T-helper 1 cell treated with Interleukin-12 subunit alpha and Interleukin-12 subunit beta and Interleukin-4 antibody, amounts not matched to agents 30 μg/mL and 1 μg/mL, for 36 hours (primary cell): ENCODE data around the gene CRB1.

Source experiments
- H3K27ac Mint-ChIP-seq: one replicate; pipeline ENCODE4 v1.8.0; 2021; ENCODE audit warnings: mild to moderate bottlenecking, mixed read lengths
- H3K27me3 Mint-ChIP-seq: one replicate; pipeline ENCODE4 v1.8.0; 2021; ENCODE audit warnings: low read depth, mixed read lengths
- H3K36me3 Mint-ChIP-seq: one replicate; pipeline ENCODE4 v1.8.0; 2021; ENCODE audit warnings: low read depth, mixed read lengths
- H3K4me1 Mint-ChIP-seq: one replicate; pipeline ENCODE4 v1.8.0; 2021; ENCODE audit warnings: low read depth, mixed read lengths
- H3K4me3 Mint-ChIP-seq: one replicate; pipeline ENCODE4 v1.8.0; 2021; ENCODE audit warnings: mild to moderate bottlenecking, moderate library complexity, mixed read lengths
- H3K9me3 Mint-ChIP-seq: one replicate; pipeline ENCODE4 v1.8.0; 2021; ENCODE audit warnings: mixed read lengths

The CRB1 gene

DNA sequence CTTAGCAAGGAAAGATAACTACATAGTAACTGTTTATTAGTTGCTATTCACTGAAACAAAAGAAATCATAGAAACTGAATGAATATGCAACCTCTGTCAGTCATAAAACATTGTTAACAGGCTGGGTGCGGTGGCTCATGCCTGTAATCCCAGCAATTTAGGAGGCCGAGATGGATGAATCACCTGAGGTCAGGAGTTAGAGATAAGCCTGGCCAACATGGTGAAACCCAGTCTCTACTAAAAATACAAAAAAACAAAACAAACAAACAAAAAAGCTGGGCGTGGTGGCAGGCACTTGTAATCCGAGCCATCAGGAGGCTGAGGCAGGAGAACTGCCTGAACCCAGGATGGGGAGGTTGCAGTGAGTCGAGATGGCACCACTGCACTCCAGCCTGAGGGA is 44.1 kb downstream of the CRB1 start:
- Mint-ChIP-seq H3K4me1 (no peaks in the 10 kb centered on the region), H3K4me3 (no peak overlapping the region), H3K9me3 (no peaks in the 10 kb centered on the region), H3K27ac (no peak overlapping the region), H3K36me3 (no peaks in the 10 kb centered on the region), H3K27me3 (no peaks in the 10 kb centered on the region)

DNA sequence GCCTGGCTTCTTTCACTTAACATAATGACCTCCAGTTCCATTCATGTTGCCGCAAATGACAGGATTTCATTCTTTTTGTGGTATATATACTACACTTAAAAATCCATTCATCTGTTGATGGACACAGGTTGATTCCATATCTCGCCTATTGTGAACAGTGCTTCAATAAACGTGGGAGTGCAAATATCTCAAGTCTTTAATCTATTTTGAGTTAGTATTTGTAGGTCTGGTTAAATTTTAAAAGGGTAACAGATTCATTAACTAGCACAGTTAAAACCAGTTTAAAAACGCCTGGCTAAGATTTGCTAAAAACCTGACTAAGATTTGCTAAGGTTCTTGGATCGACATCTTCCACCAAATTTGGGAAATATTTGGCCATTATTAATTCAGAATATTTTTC is 45.7 kb downstream of the CRB1 start:
- Mint-ChIP-seq H3K4me1 (no peaks in the 10 kb centered on the region), H3K4me3 (no peak overlapping the region)

DNA sequence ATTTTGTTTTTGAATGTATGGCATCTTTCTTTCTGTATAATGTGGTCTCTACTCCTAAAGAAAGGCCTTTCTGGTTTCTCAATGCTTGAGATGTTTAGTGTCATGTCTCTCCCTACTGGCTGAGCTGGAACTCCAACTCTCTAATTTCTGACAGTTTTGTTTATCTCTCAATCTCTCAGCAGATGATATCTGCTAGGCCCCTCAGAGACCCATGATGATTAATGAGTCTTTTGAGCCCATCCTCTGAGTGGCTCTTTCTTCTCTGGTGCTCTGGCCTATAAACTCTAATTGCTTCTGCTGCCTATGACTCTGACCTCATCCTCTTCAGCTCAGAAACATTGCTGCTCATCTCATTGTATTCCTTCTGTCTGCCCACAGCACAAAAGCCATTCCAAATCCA is 46.6 kb downstream of the CRB1 start:
- Mint-ChIP-seq H3K4me3 (no peak overlapping the region), H3K27ac (no peak overlapping the region), H3K27me3 (no peaks in the 10 kb centered on the region), H3K9me3 (no peaks in the 10 kb centered on the region), H3K36me3 (no peaks in the 10 kb centered on the region), H3K4me1 (no peaks in the 10 kb centered on the region)

More for the DNA sequence above, 45.7 kb downstream of the CRB1 start:
- no peaks in the 10 kb centered on the region for H3K27me3 Mint-ChIP-seq
- no peak overlapping the region for H3K27ac Mint-ChIP-seq
- no peaks in the 10 kb centered on the region for H3K36me3 Mint-ChIP-seq
- H3K9me3 Mint-ChIP-seq, result no peaks in the 10 kb centered on the region

DNA sequence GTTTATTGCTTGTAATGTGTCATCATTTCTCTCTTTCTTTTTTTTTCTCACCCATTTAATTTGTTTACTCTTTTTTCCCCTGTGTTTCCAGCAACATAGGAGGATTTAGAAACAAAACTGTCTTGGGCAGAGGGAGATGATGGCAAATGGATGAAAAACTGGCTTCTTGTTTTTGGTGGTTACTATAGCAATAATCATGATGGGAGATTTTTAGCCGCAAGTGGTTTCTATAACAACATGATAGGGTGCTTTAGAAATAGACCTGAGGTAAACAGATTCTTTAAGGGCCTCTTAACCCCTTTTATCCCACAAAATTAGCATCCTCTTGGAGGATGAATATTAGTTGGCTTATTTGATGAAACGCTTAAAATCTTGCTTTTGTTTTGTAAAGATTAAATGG is 51.6 kb downstream of the CRB1 start:
- Mint-ChIP-seq H3K9me3 (no peaks in the 10 kb centered on the region), H3K36me3 (no peaks in the 10 kb centered on the region), H3K4me3 (no peak overlapping the region), H3K27ac (no peak overlapping the region), H3K27me3 (no peaks in the 10 kb centered on the region), H3K4me1 (no peaks in the 10 kb centered on the region)

DNA sequence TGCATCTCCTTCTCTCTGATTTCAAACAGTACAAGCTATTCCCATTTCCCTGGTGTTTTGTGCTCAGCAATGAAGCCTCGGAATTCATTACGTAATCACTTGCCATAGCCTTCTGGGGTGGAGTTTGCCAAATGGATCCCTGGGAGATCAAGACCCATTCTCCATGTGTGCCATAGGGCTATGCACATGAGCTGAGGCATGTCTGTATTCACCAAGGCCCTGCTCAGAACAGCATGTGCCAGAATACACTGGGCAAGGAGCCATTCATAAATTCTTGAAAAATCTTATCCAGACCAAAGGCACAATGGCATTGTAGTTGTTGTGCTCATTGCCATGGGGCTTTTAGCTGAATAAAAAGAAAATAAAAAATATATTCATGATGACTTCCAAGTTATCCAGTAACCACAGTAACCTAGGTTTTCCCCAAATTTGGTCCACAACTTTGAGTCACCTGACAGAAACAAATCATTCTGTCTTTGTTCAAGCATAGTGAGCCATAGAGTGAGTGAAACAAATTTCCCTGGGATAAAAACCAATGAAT is 53.0 kb downstream of the CRB1 start:
- H3K27me3 Mint-ChIP-seq, result no peaks in the 10 kb centered on the region
- no peaks in the 10 kb centered on the region for H3K36me3 Mint-ChIP-seq
- no peaks in the 10 kb centered on the region for H3K9me3 Mint-ChIP-seq
- no peak overlapping the region for H3K27ac Mint-ChIP-seq
- H3K4me3 Mint-ChIP-seq, result no peak overlapping the region
- no peaks in the 10 kb centered on the region for H3K4me1 Mint-ChIP-seq

DNA sequence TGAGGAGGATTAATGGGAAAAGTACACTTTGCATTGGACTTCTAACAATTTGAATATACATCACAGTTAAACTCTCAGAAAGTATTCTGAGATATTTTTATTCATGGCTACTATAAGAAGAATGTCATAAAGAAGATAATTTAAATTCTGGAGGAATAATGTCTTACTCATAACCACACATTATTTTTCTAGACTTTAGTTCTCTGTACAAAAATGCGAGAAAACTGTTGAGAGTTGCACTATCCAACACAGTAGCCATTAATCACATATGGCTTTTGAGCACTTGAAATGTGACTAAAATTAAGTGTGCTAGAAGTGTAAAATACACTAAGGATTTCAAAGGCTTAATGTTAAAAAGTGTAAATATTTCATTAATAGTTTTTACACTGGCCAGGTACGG is 53.8 kb downstream of the CRB1 start:
- Mint-ChIP-seq H3K27ac (no peak overlapping the region), H3K27me3 (no peaks in the 10 kb centered on the region), H3K36me3 (no peaks in the 10 kb centered on the region), H3K9me3 (no peaks in the 10 kb centered on the region), H3K4me1 (no peaks in the 10 kb centered on the region), H3K4me3 (no peak overlapping the region)

DNA sequence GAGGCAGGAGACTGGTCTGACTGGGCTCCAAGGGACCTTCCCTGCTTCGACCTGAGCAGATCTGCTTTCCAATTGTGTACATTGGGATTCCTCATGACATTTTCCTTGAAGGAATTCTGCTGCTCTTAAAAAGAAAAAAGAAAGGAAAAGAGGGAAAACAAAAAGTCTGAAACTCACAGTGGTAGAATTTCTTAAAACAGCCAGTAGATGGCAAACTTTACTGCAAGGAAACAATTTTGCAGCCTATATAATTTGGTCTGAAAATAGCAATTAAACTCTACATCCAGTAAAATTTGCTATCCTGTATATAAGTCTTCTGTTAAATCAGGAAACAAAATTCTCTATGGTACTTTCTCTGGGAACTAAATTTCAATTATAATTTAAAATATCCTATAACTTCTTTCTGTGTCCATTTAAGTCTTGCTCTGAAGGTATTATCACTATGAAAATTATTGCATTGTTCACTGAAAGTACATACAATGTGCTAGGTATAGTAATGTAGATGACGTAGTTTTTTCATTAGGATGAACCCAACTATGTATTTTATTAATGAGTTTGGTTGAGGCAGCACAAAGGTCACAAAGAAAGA is 59.8 kb downstream of the CRB1 start:
- peaks cover 10% of the 10 kb centered on the region for H3K27me3 Mint-ChIP-seq
- H3K36me3 Mint-ChIP-seq, result no peaks in the 10 kb centered on the region
- H3K9me3 Mint-ChIP-seq, result no peaks in the 10 kb centered on the region
- H3K4me3 Mint-ChIP-seq, result no peak overlapping the region
- H3K27ac Mint-ChIP-seq, result no peak overlapping the region
- H3K4me1 Mint-ChIP-seq, result no peaks in the 10 kb centered on the region

DNA sequence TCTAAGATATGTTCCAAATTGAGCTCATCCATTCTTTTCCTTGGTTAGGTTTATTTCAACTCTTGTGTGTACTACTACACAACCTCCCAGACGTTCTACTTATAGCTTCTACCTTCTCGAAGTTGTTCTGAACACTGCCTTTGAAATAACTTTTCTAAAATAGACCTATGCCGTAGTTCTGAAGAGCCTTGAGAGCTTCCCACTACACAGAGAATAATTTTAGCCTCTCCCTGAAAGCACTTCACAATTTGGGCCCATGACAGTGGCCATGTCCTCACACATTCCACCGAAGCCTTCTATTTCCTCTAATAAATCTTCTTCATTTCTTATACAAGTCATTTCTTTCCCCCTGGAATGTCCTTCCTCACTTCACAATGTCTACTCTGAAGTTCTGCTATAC is 62.2 kb downstream of the CRB1 start:
- no peaks in the 10 kb centered on the region for H3K36me3 Mint-ChIP-seq

DNA sequence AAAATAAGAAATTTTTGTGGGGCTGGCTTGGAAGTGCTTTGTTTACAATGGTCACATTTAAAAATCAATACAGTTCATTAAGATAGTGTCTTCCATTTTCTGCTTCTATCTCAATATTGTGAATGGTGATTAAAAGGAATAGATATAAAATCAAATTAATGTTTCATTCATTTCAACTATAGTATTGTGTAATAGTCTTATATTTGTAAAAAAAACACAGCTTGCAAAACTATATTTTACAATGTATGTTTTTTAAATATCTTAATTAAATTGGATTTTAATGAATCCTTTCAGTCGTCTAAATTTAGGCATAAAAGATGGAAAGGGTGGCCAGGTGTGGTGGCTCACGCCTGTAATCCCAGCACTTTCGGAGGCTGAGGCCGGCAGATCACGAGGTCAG is 63.5 kb downstream of the CRB1 start:
- Mint-ChIP-seq H3K9me3 (no peaks in the 10 kb centered on the region), H3K4me3 (no peak overlapping the region), H3K4me1 (peaks cover 5% of the 10 kb centered on the region), H3K27me3 (peaks cover 10% of the 10 kb centered on the region), H3K27ac (no peak overlapping the region), H3K36me3 (no peaks in the 10 kb centered on the region)

More for the DNA sequence above, 62.2 kb downstream of the CRB1 start:
- Mint-ChIP-seq H3K4me3 (no peak overlapping the region), H3K27me3 (peaks cover 10% of the 10 kb centered on the region), H3K27ac (no peak overlapping the region), H3K4me1 (no peaks in the 10 kb centered on the region), H3K9me3 (no peaks in the 10 kb centered on the region)

DNA sequence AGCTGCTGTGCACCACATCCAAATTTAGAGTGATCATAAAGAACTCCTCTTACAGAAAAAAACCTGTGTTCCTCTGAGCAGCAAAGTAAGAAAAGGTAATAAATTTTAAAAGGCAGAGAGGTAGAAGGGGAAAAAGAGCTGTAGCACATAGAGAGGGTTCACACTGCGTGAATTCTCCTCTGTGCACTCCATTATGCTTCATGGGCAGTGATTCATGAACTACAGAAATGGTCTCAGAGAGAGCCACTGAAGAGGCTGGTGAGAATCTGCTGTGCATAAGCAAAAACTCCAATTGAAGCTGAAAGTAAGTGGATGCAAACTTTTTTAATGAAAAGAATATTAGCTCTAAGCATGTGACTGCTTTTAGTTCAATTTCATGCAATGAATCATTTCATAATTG is 65.0 kb downstream of the CRB1 start:
- H3K27ac Mint-ChIP-seq, result no peak overlapping the region
- H3K36me3 Mint-ChIP-seq, result no peaks in the 10 kb centered on the region
- peaks cover 10% of the 10 kb centered on the region for H3K27me3 Mint-ChIP-seq
- no peak overlapping the region for H3K4me3 Mint-ChIP-seq
- peaks cover 5% of the 10 kb centered on the region for H3K4me1 Mint-ChIP-seq
- H3K9me3 Mint-ChIP-seq, result no peaks in the 10 kb centered on the region

DNA sequence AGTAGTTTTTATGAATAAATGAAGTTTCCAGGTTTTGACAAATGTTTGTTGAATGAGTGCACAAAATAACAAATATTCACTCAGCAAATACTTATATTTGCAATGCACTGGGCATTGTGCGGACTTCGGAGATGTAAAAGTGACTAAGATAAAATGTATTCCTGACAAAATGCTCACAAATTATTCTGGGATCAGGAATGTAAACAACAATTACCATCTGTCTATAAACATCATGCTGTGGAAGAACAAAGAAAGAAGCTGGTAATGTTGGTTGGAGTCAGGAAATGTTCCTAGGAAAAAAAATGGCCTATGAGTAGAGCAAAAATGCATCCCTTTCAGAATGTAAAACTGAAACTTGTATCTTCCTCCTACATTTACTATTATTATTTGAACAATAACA is 68.5 kb downstream of the CRB1 start:
- Mint-ChIP-seq H3K36me3 (no peaks in the 10 kb centered on the region), H3K9me3 (no peaks in the 10 kb centered on the region), H3K4me1 (peaks cover 5% of the 10 kb centered on the region), H3K27me3 (no peaks in the 10 kb centered on the region), H3K4me3 (no peak overlapping the region), H3K27ac (no peak overlapping the region)

DNA sequence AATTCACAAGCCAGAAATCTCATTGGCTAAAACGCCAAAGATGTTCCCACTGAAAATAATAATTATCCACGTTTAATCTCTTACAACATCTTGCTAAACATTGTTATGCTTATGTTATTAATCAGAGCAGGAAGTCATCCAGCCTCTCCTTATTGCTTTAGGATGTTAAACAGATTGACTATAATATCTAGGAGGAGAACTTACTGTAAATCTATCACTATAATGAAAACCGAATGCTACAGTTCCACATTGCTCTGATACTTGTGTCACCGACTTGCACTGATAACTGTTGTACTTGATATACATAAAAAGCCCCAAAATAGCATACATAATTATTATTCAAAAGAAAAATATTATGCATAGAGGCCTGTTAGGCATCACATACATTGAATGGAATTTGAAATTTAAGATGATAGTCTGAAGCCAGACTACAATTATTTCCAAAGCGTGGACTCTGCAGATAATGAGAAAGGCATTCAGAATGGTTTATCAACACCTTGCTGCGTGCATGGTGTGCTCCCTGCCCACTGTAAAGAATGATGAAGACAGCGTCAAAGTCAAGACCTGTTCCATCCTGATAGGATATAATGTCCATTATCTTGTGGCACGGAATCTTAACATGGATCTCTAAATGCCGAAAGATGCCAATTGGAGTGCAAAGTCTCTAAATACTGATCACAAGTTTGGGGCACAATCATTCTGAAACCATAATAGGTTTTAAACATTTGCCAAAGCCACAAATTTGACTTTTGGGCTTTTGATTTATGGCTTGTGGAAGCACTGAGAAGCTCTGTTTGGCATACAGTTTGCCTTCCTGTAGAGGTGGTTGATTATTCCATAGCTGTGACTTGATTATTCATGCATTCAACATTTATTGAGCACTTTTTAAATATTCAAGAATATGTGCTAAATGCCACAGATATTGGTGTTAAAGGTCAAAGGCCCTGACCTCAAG is 71.3 kb downstream of the CRB1 start:
- Mint-ChIP-seq H3K27ac (no peak overlapping the region), H3K36me3 (no peaks in the 10 kb centered on the region), H3K27me3 (peaks cover 7% of the 10 kb centered on the region), H3K4me1 (peaks cover 7% of the 10 kb centered on the region), H3K4me3 (no peak overlapping the region), H3K9me3 (no peaks in the 10 kb centered on the region)

DNA sequence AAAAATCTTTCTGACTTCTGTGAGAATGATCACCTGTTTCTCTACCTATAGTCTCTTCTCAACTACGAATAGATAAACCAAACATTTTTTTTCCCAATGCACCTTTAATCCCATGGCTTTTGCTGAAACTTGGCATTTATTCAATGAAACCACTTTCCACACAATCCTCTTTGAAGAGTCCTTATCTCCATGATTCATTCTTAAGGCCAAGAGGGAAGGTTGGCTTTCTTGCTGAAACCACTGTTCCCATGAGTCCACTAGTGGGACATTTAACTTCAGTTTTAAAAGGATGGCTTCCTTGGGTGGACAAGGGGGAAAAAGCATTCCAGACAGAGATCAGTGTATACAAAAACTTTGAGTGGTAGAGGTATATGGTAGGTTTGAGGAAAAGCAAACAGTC is 73.6 kb downstream of the CRB1 start:
- no peak overlapping the region for H3K4me3 Mint-ChIP-seq
- no peak overlapping the region for H3K27ac Mint-ChIP-seq
- no peaks in the 10 kb centered on the region for H3K9me3 Mint-ChIP-seq
- no peaks in the 10 kb centered on the region for H3K36me3 Mint-ChIP-seq
- H3K27me3 Mint-ChIP-seq, result peaks cover 9% of the 10 kb centered on the region
- peaks cover 3% of the 10 kb centered on the region for H3K4me1 Mint-ChIP-seq

DNA sequence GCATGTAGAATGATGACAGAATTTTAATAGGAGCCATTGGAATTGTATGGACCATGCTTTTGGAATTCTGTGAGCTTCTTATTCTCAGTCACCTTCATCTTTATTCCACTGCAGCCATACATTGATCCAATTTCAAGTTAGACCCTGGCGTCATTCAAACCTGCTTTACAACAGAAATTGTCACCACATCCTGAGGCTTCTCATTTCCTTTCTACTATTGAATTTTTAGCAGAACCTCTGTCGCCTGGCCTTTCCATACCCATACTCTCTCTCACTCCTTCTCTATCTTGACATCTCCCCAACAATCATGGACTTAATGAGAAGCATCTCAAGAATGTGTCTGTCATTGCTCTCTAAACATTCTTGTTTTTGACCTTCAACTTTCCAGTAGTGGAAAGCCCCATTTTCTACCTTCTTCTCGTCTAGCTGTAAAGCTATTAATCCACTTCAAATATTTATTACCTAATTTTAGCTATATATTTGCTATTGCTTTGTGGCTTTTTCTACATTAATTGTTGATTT is 74.1 kb downstream of the CRB1 start:
- Mint-ChIP-seq H3K4me3 (no peak overlapping the region), H3K27ac (no peak overlapping the region), H3K27me3 (peaks cover 9% of the 10 kb centered on the region)

DNA sequence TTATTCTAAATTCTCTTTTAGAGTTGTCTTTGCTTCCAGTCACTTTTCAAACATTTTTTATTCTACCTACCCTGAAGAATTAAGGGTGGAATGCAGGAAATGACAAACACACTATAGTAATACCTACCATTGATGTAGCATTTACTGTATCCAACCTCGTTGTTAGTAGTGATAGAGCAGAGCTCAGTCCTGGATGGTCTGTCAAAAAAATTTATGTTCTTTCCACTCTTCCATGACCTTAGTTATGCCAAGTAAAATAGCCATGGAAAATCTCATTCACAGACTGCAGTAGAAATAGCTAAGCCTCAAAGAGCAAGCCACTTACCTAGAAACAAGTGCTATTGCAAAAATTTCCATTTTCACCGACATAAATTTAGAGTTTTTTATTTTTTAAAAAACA is 74.6 kb downstream of the CRB1 start:
- H3K9me3 Mint-ChIP-seq, result no peaks in the 10 kb centered on the region
- H3K4me1 Mint-ChIP-seq, result peaks cover 3% of the 10 kb centered on the region
- H3K4me3 Mint-ChIP-seq, result no peak overlapping the region
- no peaks in the 10 kb centered on the region for H3K36me3 Mint-ChIP-seq
- peaks cover 9% of the 10 kb centered on the region for H3K27me3 Mint-ChIP-seq
- H3K27ac Mint-ChIP-seq, result no peak overlapping the region

More for the DNA sequence above, 74.1 kb downstream of the CRB1 start:
- no peaks in the 10 kb centered on the region for H3K9me3 Mint-ChIP-seq
- H3K4me1 Mint-ChIP-seq, result peaks cover 3% of the 10 kb centered on the region
- no peaks in the 10 kb centered on the region for H3K36me3 Mint-ChIP-seq
